GM12873 (cell line): ENCODE measurements around the gene GRAMD1B.

Source experiments
- TF ChIP-seq, protein P1 (sequence below): IDR thresholded peaks from 2 replicates; pipeline ENCODE4 v1.5.1; 2012; ENCODE audit warnings: low read depth, mild to moderate bottlenecking, moderate library complexity, low read length, control low read depth; ENCODE audit not compliant: insufficient read depth; ENCODE audit errors: missing control alignments

GRAMD1B gene

GRCh38 chr11:123584186-123584585 is 154.1 kb downstream of the GRAMD1B start:
- TF ChIP-seq, protein P1, sequence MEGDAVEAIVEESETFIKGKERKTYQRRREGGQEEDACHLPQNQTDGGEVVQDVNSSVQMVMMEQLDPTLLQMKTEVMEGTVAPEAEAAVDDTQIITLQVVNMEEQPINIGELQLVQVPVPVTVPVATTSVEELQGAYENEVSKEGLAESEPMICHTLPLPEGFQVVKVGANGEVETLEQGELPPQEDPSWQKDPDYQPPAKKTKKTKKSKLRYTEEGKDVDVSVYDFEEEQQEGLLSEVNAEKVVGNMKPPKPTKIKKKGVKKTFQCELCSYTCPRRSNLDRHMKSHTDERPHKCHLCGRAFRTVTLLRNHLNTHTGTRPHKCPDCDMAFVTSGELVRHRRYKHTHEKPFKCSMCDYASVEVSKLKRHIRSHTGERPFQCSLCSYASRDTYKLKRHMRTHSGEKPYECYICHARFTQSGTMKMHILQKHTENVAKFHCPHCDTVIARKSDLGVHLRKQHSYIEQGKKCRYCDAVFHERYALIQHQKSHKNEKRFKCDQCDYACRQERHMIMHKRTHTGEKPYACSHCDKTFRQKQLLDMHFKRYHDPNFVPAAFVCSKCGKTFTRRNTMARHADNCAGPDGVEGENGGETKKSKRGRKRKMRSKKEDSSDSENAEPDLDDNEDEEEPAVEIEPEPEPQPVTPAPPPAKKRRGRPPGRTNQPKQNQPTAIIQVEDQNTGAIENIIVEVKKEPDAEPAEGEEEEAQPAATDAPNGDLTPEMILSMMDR, result no peak

GRCh38 chr11:123584737-123585136 is 154.7 kb downstream of the GRAMD1B start:
- TF ChIP-seq, protein P1, result no peak

DNA sequence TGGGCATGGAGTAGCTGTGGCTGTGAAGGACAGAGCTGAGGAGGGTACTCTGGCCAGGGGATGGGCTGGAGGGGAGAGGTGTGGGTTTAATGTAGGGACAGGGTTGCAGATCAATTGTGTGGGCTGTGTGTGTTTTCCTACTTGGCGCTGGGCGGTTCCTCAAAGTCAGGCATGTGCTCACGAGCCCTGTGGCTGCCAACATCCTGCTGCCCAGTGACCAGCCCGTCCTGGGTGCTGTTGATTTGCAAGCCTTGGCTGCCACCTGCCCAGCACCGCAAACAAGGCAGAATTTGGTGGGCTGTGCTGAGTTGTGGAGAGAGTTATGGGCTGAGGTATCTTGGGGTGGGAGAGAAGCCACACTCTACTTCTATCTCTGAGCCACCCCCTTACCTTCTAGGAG is 155.1 kb downstream of the GRAMD1B start:
- TF ChIP-seq, protein P1, result no peak

- TF ChIP-seq, protein P1, result no peak
Observed at GRCh38 chr11:123585706-123586105, 155.6 kb downstream of the GRAMD1B start.

- TF ChIP-seq, protein P1, result no peak
Observed at GRCh38 chr11:123586568-123586967, 156.5 kb downstream of the GRAMD1B start.

GRCh38 chr11:123587044-123587443 is 157.0 kb downstream of the GRAMD1B start:
- TF ChIP-seq, protein P1, result no peak

- TF ChIP-seq, protein P1, result no peak
Observed at GRCh38 chr11:123587559-123587958, 157.5 kb downstream of the GRAMD1B start.
